ENCODE measurements around the gene ATP6V0A1. TPM values are rescaled to one million over a fixed set of nuclear protein-coding genes. Genes with fewer than 3 reads are reported as not detected.

ATP6V0A1 gene
- total and polyA plus RNA-seq, 2 donors (not counting 3 experiments of a cell fraction or from before 2014, with no cell fraction given), result 37.3 to 49.2 TPM

DNA sequence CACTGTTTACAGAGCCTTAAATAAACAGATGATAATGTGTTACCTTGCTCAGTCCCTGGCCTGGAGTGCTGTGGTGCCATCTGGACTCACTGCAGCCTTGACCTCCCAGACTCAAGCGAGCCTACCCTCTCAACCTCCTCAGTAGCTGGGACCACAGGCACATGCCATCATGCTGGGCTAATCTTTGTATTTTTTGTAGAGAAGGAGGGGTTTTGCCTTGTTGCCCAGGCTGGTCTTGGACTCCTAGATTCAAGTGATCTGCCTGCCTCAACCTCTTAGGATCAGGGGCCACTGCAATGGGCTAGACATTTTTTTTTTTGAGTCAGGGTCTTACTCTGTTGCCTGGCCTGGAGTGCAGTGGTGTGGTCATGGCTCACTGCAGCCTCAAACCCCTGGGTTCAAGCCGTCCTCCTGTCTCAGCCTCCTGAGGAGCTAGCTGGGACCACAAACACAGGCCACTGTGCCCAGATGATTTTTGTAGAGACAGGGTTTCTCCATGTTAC is 72.3 kb downstream of the ATP6V0A1 start:
- no peaks in the 10 kb centered on the region for H3K79me2 ChIP-seq (ENCODE audit: control insufficient read depth, insufficient read depth, low read length)
- no peak for FAIRE-seq
- H3K36me3 ChIP-seq (ENCODE audit: control insufficient read depth in 2 of 2, extremely low read depth in 1 of 2, insufficient read depth in 2 of 2, low read length in 2 of 2), result no peaks in the 10 kb centered on the region
- DNase-seq (ENCODE audit: low read depth, low spot score), result no peak
- H3K4me2 ChIP-seq (ENCODE audit: insufficient read depth, low read length), result no peak overlapping the region
- H3K4me3 ChIP-seq (replicated peaks in 1 of 3; ENCODE audit: insufficient read depth in 1 of 3, low read depth in 1 of 3, low read length in 3 of 3), result no peak overlapping the region
- CTCF ChIA-PET, result interaction anchor here (1.4 to 2.0 kb wide), 4 partner anchors 11 to 125 kb away, joined by 4 to 13 read pairs (median 5); no protein-coding TSS in a partner anchor
- H3K9ac ChIP-seq (replicated peaks; ENCODE audit: extremely low read depth, insufficient read depth, low read length), result no peak overlapping the region
- TF ChIP-seq POLR2A (IDR thresholded peaks at IDR 0.05; ENCODE audit: low read depth, low read length) (no peak), JUN (IDR thresholded peaks at IDR 0.05; ENCODE audit: borderline replicate concordance, insufficient read depth, insufficient read length, low read depth) (no peak), POLR2AphosphoS5 (IDR thresholded peaks at IDR 0.05; ENCODE audit: insufficient read depth, low read depth, low read length) (no peak), MYC (IDR thresholded peaks at IDR 0.05; ENCODE audit: low read depth, low read length) (no peak), EZH2 (IDR thresholded peaks at IDR 0.05; ENCODE audit: borderline replicate concordance, low read depth, low read length, severe bottlenecking) (no peak), FOS (IDR thresholded peaks at IDR 0.05; ENCODE audit: borderline replicate concordance, insufficient read depth, low read length) (no peak), GATA2 (IDR thresholded peaks at IDR 0.05; ENCODE audit: insufficient read depth, insufficient read length, low read depth, low read length) (no peak)
- TF ChIP-seq, protein P1, sequence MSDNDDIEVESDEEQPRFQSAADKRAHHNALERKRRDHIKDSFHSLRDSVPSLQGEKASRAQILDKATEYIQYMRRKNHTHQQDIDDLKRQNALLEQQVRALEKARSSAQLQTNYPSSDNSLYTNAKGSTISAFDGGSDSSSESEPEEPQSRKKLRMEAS (IDR thresholded peaks at IDR 0.05; ENCODE audit: insufficient read depth, insufficient read length), result no peak
- TF ChIP-seq, protein P2, sequence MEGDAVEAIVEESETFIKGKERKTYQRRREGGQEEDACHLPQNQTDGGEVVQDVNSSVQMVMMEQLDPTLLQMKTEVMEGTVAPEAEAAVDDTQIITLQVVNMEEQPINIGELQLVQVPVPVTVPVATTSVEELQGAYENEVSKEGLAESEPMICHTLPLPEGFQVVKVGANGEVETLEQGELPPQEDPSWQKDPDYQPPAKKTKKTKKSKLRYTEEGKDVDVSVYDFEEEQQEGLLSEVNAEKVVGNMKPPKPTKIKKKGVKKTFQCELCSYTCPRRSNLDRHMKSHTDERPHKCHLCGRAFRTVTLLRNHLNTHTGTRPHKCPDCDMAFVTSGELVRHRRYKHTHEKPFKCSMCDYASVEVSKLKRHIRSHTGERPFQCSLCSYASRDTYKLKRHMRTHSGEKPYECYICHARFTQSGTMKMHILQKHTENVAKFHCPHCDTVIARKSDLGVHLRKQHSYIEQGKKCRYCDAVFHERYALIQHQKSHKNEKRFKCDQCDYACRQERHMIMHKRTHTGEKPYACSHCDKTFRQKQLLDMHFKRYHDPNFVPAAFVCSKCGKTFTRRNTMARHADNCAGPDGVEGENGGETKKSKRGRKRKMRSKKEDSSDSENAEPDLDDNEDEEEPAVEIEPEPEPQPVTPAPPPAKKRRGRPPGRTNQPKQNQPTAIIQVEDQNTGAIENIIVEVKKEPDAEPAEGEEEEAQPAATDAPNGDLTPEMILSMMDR (IDR thresholded peaks at IDR 0.05; ENCODE audit: extremely low read depth in 1 of 2, insufficient read depth in 1 of 2, low read depth in 1 of 2, low read length in 2 of 2), result no peak
- H4K20me1 ChIP-seq (replicated peaks; ENCODE audit: control insufficient read depth, extremely low read depth, insufficient read depth, low read length), result no peaks in the 10 kb centered on the region
- intact Hi-C loops (cut with micrococcal nuclease), result no loop called here
- H3K27me3 ChIP-seq (ENCODE audit: control insufficient read depth in 2 of 2, insufficient read depth in 2 of 2, low read length in 2 of 2), result no peaks in the 10 kb centered on the region
- H3K9me3 ChIP-seq (replicated peaks; ENCODE audit: control insufficient read depth, insufficient read depth, low read length), result no peaks in the 10 kb centered on the region
- no peak overlapping the region for H2AFZ ChIP-seq (ENCODE audit: low read depth, low read length)
- dilution Hi-C loops (cut with MboI; ENCODE audit: extremely low pct_ligation_motif_present, low sequenced_read_pairs), result no loop called here
- H3K4me1 ChIP-seq (ENCODE audit: control insufficient read depth, extremely low read depth, insufficient read depth, low read length), result peaks cover 15% of the 10 kb centered on the region
- no peaks in the 10 kb centered on the region for H3K9me1 ChIP-seq (replicated peaks; ENCODE audit: control insufficient read depth, extremely low read depth, insufficient read depth, low read length)
- no peak overlapping the region for H3K27ac ChIP-seq (ENCODE audit: insufficient read depth, low read depth, low read length)
- POLR2A ChIA-PET, result no interaction called here
- no TSS peak for BruUV-seq (replicated peaks)

Data from endothelial cell of umbilical vein (primary cell).